ENCODE measurements around the gene TRIM44.

The TRIM44 gene

DNA sequence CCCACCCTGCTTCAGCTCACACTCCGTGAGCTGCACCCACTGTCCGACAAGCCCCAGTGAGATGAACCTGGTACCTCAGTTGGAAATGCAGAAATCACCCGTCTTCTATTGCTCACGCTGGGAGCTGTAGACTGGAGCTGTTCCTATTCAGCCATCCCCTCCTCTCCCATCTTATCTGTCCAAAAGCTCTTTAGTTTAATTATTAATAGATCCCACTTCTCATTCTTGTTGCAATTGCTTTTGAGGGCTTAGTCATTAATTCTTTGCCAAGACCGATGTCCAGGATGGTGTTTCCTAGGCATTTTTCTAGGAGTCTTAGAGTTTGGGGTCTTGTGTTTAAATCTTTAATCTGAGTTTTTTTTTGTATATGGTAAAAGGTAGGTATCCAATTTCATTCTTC lies 116.8 kb downstream of the TRIM44 start:
- TF ChIP-seq PAX5 (IDR thresholded peaks at IDR 0.05; ENCODE audit: insufficient read depth, low read length, severe bottlenecking): no peak
- TF ChIP-seq POLR2A (IDR thresholded peaks at IDR 0.05; ENCODE audit: low read depth, low read length): no peak
- TF ChIP-seq POU2F2 (IDR thresholded peaks at IDR 0.05; ENCODE audit: low read depth, low read length): no peak
- TF ChIP-seq POLR2AphosphoS5 (IDR thresholded peaks at IDR 0.05; ENCODE audit: low read depth, low read length): no peak
- TF ChIP-seq SPI1 (IDR thresholded peaks at IDR 0.05; ENCODE audit: low read depth, low read length): no peak
- no peak for TF ChIP-seq TAF1 (IDR thresholded peaks at IDR 0.05; ENCODE audit: low read depth, low read length)
- FAIRE-seq: no peak
- no peak for DNase-seq (ENCODE audit: insufficient read length, low spot score)

GRCh38 chr11:35780951-35781860 lies 118.6 kb downstream of the TRIM44 start:
- DNase-seq (ENCODE audit: insufficient read length, low spot score): no peak
- FAIRE-seq: no peak
- TF ChIP-seq POU2F2 (IDR thresholded peaks at IDR 0.05; ENCODE audit: low read depth, low read length): no peak
- TF ChIP-seq POLR2AphosphoS5 (IDR thresholded peaks at IDR 0.05; ENCODE audit: low read depth, low read length): no peak
- TF ChIP-seq SPI1 (IDR thresholded peaks at IDR 0.05; ENCODE audit: low read depth, low read length): no peak
- no peak for TF ChIP-seq TAF1 (IDR thresholded peaks at IDR 0.05; ENCODE audit: low read depth, low read length)
- no peak for TF ChIP-seq POLR2A (IDR thresholded peaks at IDR 0.05; ENCODE audit: low read depth, low read length)
- no peak for TF ChIP-seq PAX5 (IDR thresholded peaks at IDR 0.05; ENCODE audit: insufficient read depth, low read length, severe bottlenecking)

GRCh38 chr11:35781861-35782470 lies 119.4 kb downstream of the TRIM44 start:
- FAIRE-seq (no peak), DNase-seq (ENCODE audit: insufficient read length, low spot score) (no peak)
- TF ChIP-seq POLR2AphosphoS5 (IDR thresholded peaks at IDR 0.05; ENCODE audit: low read depth, low read length) (no peak), PAX5 (IDR thresholded peaks at IDR 0.05; ENCODE audit: insufficient read depth, low read length, severe bottlenecking) (no peak), SPI1 (IDR thresholded peaks at IDR 0.05; ENCODE audit: low read depth, low read length) (peak; percentile 25; the same call in 1 of the 2 replicates)

- FAIRE-seq (no peak), DNase-seq (ENCODE audit: insufficient read length, low spot score) (no peak)
- TF ChIP-seq TAF1 (IDR thresholded peaks at IDR 0.05; ENCODE audit: low read depth, low read length) (no peak), PAX5 (IDR thresholded peaks at IDR 0.05; ENCODE audit: insufficient read depth, low read length, severe bottlenecking) (no peak), POU2F2 (IDR thresholded peaks at IDR 0.05; ENCODE audit: low read depth, low read length) (no peak), POLR2A (IDR thresholded peaks at IDR 0.05; ENCODE audit: low read depth, low read length) (no peak), SPI1 (IDR thresholded peaks at IDR 0.05; ENCODE audit: low read depth, low read length) (no peak), POLR2AphosphoS5 (IDR thresholded peaks at IDR 0.05; ENCODE audit: low read depth, low read length) (no peak)
Measured at GRCh38 chr11:35783809-35784208, 121.2 kb downstream of the TRIM44 start.

GRCh38 chr11:35784699-35785098 lies 122.1 kb downstream of the TRIM44 start:
- TF ChIP-seq SPI1 (IDR thresholded peaks at IDR 0.05; ENCODE audit: low read depth, low read length) (no peak), PAX5 (IDR thresholded peaks at IDR 0.05; ENCODE audit: insufficient read depth, low read length, severe bottlenecking) (no peak), TAF1 (IDR thresholded peaks at IDR 0.05; ENCODE audit: low read depth, low read length) (no peak), POU2F2 (IDR thresholded peaks at IDR 0.05; ENCODE audit: low read depth, low read length) (no peak), POLR2A (IDR thresholded peaks at IDR 0.05; ENCODE audit: low read depth, low read length) (no peak), POLR2AphosphoS5 (IDR thresholded peaks at IDR 0.05; ENCODE audit: low read depth, low read length) (no peak)
- no peak for FAIRE-seq
- DNase-seq (ENCODE audit: insufficient read length, low spot score): no peak

DNA sequence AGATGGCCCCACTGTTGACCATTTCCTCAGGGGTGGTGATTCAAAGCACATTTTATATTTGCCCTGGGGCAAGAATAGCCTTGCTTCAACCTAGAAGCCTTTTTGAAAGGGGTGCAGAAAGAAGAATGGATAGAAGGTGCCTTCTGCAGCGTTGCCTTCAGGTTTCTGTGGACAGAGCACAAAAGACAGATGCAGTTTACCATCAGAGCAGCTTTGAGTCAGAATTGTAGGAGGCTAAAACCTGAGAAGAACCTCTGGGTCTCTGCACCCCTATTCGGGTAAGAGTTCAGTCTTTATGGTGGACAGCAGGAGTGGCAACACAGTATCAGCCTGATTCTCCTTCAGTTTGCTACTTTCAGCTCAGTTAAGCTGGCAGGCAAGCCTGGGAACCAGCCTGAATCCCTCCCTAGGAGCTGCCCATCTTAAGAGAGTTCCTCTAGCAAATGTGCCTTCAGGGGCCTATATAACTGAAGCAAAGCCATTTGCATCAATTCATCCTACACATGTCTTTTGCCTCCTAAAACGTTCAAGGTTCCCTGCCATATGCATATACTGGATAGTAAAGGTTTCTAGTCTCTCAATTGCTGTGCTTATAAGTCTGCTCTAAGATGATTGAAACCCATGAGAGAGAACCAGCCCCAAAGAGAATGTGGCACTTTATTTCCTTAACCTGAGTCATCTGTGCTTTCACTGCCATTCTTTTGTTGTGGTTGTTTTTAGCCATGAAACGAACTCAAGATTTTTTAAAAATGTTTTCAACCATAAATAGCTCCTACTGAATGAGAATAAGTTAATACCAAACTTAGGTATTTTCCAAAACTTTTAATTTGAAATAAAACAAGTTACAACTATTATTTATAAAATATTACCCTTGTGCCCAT lies 123.0 kb downstream of the TRIM44 start:
- DNase-seq (ENCODE audit: insufficient read length, low spot score): no peak
- no peak for FAIRE-seq
- TF ChIP-seq TAF1 (IDR thresholded peaks at IDR 0.05; ENCODE audit: low read depth, low read length): no peak
- no peak for TF ChIP-seq SPI1 (IDR thresholded peaks at IDR 0.05; ENCODE audit: low read depth, low read length)
- TF ChIP-seq POU2F2 (IDR thresholded peaks at IDR 0.05; ENCODE audit: low read depth, low read length): no peak
- TF ChIP-seq PAX5 (IDR thresholded peaks at IDR 0.05; ENCODE audit: insufficient read depth, low read length, severe bottlenecking): no peak
- TF ChIP-seq POLR2A (IDR thresholded peaks at IDR 0.05; ENCODE audit: low read depth, low read length): no peak
- no peak for TF ChIP-seq POLR2AphosphoS5 (IDR thresholded peaks at IDR 0.05; ENCODE audit: low read depth, low read length)

DNA sequence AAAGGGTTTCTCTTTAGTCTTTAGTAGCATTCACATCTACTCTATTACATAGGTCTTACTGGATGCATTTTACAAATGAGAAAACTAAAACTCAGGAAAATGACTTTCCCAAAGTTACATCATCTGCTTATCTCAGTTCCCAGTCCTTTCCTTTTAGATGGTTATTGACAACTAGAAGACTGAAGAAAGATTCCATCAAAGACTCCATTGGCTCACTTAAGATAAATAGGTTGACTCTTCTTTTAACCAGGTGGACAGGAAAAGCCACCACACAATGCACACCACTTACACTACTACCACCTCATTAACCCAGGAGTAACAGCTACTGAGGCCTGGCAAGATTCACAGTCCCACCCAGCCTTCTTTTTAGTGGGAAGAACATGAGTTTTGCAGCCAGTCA lies 123.6 kb downstream of the TRIM44 start:
- no peak for FAIRE-seq
- no peak for TF ChIP-seq TAF1 (IDR thresholded peaks at IDR 0.05; ENCODE audit: low read depth, low read length)
- TF ChIP-seq POLR2A (IDR thresholded peaks at IDR 0.05; ENCODE audit: low read depth, low read length): no peak
- no peak for TF ChIP-seq PAX5 (IDR thresholded peaks at IDR 0.05; ENCODE audit: insufficient read depth, low read length, severe bottlenecking)
- no peak for TF ChIP-seq POLR2AphosphoS5 (IDR thresholded peaks at IDR 0.05; ENCODE audit: low read depth, low read length)
- no peak for TF ChIP-seq POU2F2 (IDR thresholded peaks at IDR 0.05; ENCODE audit: low read depth, low read length)
- no peak for TF ChIP-seq SPI1 (IDR thresholded peaks at IDR 0.05; ENCODE audit: low read depth, low read length)
- DNase-seq (ENCODE audit: insufficient read length, low spot score): no peak

DNA sequence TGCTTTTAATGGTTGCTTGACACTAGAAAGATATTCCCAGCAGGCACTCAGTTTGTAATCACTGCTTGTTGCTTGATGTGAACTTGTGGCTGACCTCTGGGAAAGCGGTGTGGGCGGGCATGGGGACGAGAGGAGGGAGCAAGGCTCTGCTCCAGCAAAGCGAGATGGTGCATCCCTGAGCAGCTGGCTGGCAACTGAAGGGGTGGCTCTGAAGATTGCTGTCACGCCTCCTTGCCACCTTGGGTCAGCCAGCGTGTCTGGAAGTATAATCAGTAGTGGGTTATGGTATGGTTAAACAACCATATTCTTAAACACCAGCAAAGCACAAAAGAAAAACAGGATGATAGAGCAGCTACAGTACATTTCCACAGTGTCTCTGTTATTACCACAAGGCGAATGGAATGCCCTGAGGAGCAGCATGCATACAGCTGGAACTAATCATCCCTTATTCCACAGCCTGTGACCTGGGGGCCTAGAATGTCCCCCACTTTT lies 124.5 kb downstream of the TRIM44 start:
- FAIRE-seq: no peak
- TF ChIP-seq TAF1 (IDR thresholded peaks at IDR 0.05; ENCODE audit: low read depth, low read length) (no peak), POU2F2 (IDR thresholded peaks at IDR 0.05; ENCODE audit: low read depth, low read length) (no peak)

GRCh38 chr11:35787626-35788025 lies 125.1 kb downstream of the TRIM44 start:
- TF ChIP-seq SPI1 (IDR thresholded peaks at IDR 0.05; ENCODE audit: low read depth, low read length) (no peak), PAX5 (IDR thresholded peaks at IDR 0.05; ENCODE audit: insufficient read depth, low read length, severe bottlenecking) (no peak), TAF1 (IDR thresholded peaks at IDR 0.05; ENCODE audit: low read depth, low read length) (no peak), POLR2AphosphoS5 (IDR thresholded peaks at IDR 0.05; ENCODE audit: low read depth, low read length) (no peak), POLR2A (IDR thresholded peaks at IDR 0.05; ENCODE audit: low read depth, low read length) (no peak), POU2F2 (IDR thresholded peaks at IDR 0.05; ENCODE audit: low read depth, low read length) (no peak)
- no peak for DNase-seq (ENCODE audit: insufficient read length, low spot score)

More for the DNA sequence above, 124.5 kb downstream of the TRIM44 start:
- DNase-seq (ENCODE audit: insufficient read length, low spot score): no peak

More at GRCh38 chr11:35787626-35788025, 125.1 kb downstream of the TRIM44 start:
- FAIRE-seq: no peak

All from GM12891 (cell line).